Lower leg skin (tissue), 3 donors: ENCODE measurements around the gene AMZ2.
"Not testable (repeated sequence)": the region's sequence is repeated elsewhere in the genome, so short reads cannot be mapped to it uniquely, and the experiment has no call there.

Source experiments
- POLR2A ChIP-seq, 2 donors: fragments of 450-650 bp; IDR thresholded peaks; one replicate each; pipeline ENCODE4 v1.6.1; 2016 to 2017; ENCODE audit warnings: antibody characterized with exemption in 2 of 2, mild to moderate bottlenecking in 1 of 2, moderate library complexity in 1 of 2
- TF ChIP-seq, protein P1 (sequence below), 3 donors: fragments of 450-650 bp; IDR thresholded peaks; one replicate each; pipeline ENCODE4 v1.5.1; 2016; ENCODE audit warnings: antibody characterized with exemption in 3 of 3, mild to moderate bottlenecking in 3 of 3, moderate library complexity in 2 of 3

- TF ChIP-seq, protein P1, sequence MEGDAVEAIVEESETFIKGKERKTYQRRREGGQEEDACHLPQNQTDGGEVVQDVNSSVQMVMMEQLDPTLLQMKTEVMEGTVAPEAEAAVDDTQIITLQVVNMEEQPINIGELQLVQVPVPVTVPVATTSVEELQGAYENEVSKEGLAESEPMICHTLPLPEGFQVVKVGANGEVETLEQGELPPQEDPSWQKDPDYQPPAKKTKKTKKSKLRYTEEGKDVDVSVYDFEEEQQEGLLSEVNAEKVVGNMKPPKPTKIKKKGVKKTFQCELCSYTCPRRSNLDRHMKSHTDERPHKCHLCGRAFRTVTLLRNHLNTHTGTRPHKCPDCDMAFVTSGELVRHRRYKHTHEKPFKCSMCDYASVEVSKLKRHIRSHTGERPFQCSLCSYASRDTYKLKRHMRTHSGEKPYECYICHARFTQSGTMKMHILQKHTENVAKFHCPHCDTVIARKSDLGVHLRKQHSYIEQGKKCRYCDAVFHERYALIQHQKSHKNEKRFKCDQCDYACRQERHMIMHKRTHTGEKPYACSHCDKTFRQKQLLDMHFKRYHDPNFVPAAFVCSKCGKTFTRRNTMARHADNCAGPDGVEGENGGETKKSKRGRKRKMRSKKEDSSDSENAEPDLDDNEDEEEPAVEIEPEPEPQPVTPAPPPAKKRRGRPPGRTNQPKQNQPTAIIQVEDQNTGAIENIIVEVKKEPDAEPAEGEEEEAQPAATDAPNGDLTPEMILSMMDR (IDR thresholded peaks at IDR 0.05), result not testable (repeated sequence)
- TF ChIP-seq POLR2A (IDR thresholded peaks at IDR 0.05), result not testable (repeated sequence)
Observed at GRCh38 chr17:68234726-68235335, 13.0 kb upstream of the AMZ2 start.
